Measurements from ENCODE around the gene PLXNA2.
A peak's percentile ranks its signal among the peaks of the same experiment; 100 is the strongest.

The PLXNA2 gene

GRCh38 chr1:208136459-208137182 is 107.6 kb downstream of the PLXNA2 start:
- DNase-seq: no peak

GRCh38 chr1:208135354-208135753 is 108.8 kb downstream of the PLXNA2 start:
- no peak for DNase-seq

- no peak for DNase-seq
These were observed 109.7 kb downstream of the PLXNA2 start for GRCh38 chr1:208134491-208134890.

GRCh38 chr1:208133355-208133754 is 110.8 kb downstream of the PLXNA2 start:
- DNase-seq: no peak

GRCh38 chr1:208132287-208132882 is 111.8 kb downstream of the PLXNA2 start:
- peak; percentile 29 for DNase-seq

GRCh38 chr1:208131621-208132286 is 112.4 kb downstream of the PLXNA2 start:
- no peak for DNase-seq

- DNase-seq: no peak
These were observed 114.7 kb downstream of the PLXNA2 start for GRCh38 chr1:208129487-208129886.

GRCh38 chr1:208129060-208129459 is 115.1 kb downstream of the PLXNA2 start:
- no peak for DNase-seq

- DNase-seq: no peak
These were observed 116.2 kb downstream of the PLXNA2 start for GRCh38 chr1:208127792-208128529.

- no peak for DNase-seq
These were observed 116.9 kb downstream of the PLXNA2 start for GRCh38 chr1:208127284-208127683.

- no peak for DNase-seq
These were observed 118.1 kb downstream of the PLXNA2 start for GRCh38 chr1:208126108-208126507.

GRCh38 chr1:208122612-208123358 is 121.4 kb downstream of the PLXNA2 start:
- no peak for DNase-seq

- DNase-seq: no peak
These were observed 122.3 kb downstream of the PLXNA2 start for GRCh38 chr1:208121813-208122364.

GRCh38 chr1:208120431-208120790 is 123.8 kb downstream of the PLXNA2 start:
- no peak for DNase-seq

- no peak for DNase-seq
These were observed 125.2 kb downstream of the PLXNA2 start for GRCh38 chr1:208118841-208119606.

GRCh38 chr1:208118306-208118705 is 125.9 kb downstream of the PLXNA2 start:
- DNase-seq: no peak

- DNase-seq: no peak
These were observed 126.4 kb downstream of the PLXNA2 start for GRCh38 chr1:208117826-208118225.

- no peak for DNase-seq
These were observed 126.8 kb downstream of the PLXNA2 start for GRCh38 chr1:208117409-208117808.

- no peak for DNase-seq
These were observed 128.1 kb downstream of the PLXNA2 start for GRCh38 chr1:208115924-208116640.

GRCh38 chr1:208113011-208113410 is 131.2 kb downstream of the PLXNA2 start:
- no peak for DNase-seq

- DNase-seq: no peak
These were observed 131.8 kb downstream of the PLXNA2 start for GRCh38 chr1:208112401-208112800.
